SH-SY5Y (cell line): ENCODE results near the gene IKZF2.

Experiments
- GATA2 ChIP-seq: IDR thresholded peaks from 2 replicates; pipeline ENCODE4 v1.6.1; 2011; ENCODE audit warnings: mild to moderate bottlenecking, low read depth, low read length
- GATA3 ChIP-seq: IDR thresholded peaks from 2 replicates; pipeline ENCODE4 v1.6.1; 2011; ENCODE audit warnings: low read depth, mild to moderate bottlenecking, low read length, moderate library complexity

- TF ChIP-seq GATA2: no peak
- TF ChIP-seq GATA3: no peak
Measured at GRCh38 chr2:213101692-213102460, 49.5 kb downstream of the IKZF2 start.
